ENCODE data around the gene KLRD1.
"Not testable (repeated sequence)": the region's sequence is repeated elsewhere in the genome, so short reads cannot be mapped to it uniquely, and the experiment has no call there.

DNA sequence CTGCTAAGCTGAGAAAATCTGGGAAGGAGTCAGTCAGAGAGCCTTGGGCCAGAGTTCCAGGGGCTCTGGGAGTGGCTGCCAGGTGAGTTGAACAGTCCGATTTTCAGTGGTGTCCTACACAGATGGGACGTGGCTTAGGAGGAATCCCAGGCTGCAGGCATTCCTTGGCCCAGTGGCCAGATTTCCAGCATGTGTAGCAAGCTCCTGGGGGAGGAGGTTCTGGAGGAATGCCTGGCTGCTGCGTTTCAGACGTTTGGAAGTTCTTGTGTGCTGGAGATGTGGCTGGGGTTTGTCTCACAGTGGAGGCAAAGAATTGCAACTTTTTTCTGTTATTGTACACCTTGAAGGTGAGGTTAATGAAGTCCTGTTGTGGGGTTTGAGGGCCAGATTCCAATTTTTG lies 28.5 kb downstream of the KLRD1 start:
- TF ChIP-seq POLR2A, EP300 (IDR thresholded peaks at IDR 0.05): not testable (repeated sequence)
- TF ChIP-seq, protein P1, sequence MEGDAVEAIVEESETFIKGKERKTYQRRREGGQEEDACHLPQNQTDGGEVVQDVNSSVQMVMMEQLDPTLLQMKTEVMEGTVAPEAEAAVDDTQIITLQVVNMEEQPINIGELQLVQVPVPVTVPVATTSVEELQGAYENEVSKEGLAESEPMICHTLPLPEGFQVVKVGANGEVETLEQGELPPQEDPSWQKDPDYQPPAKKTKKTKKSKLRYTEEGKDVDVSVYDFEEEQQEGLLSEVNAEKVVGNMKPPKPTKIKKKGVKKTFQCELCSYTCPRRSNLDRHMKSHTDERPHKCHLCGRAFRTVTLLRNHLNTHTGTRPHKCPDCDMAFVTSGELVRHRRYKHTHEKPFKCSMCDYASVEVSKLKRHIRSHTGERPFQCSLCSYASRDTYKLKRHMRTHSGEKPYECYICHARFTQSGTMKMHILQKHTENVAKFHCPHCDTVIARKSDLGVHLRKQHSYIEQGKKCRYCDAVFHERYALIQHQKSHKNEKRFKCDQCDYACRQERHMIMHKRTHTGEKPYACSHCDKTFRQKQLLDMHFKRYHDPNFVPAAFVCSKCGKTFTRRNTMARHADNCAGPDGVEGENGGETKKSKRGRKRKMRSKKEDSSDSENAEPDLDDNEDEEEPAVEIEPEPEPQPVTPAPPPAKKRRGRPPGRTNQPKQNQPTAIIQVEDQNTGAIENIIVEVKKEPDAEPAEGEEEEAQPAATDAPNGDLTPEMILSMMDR (IDR thresholded peaks at IDR 0.05), result not testable (repeated sequence)
